ENCODE measurements around the gene PKD2L1.

DNA sequence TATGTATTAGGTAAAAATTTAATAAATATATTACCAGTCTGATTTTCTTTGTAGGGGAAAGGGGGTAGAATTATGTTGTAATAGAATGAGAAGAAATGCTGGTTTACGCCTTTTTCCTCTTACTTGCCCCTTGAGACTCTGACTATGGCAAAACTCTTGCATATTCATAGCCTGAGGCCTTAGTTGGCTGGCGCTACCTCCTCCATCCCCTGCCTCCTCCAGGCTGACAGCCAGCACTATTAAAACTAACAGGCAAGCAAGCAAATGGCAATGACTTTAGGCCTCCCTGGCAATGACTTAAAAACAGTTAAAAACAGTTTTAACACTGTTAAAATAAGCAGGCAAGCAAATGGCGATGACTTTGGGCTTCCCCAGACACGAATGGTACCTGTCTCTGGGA lies 14.4 kb downstream of the PKD2L1 start:
- TF ChIP-seq SUZ12 (IDR thresholded peaks at IDR 0.05) = no peak
- TF ChIP-seq L3MBTL2 (conservative IDR thresholded peaks at IDR 0.05) = no peak
- TF ChIP-seq, protein P1, sequence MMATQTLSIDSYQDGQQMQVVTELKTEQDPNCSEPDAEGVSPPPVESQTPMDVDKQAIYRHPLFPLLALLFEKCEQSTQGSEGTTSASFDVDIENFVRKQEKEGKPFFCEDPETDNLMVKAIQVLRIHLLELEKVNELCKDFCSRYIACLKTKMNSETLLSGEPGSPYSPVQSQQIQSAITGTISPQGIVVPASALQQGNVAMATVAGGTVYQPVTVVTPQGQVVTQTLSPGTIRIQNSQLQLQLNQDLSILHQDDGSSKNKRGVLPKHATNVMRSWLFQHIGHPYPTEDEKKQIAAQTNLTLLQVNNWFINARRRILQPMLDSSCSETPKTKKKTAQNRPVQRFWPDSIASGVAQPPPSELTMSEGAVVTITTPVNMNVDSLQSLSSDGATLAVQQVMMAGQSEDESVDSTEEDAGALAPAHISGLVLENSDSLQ (IDR thresholded peaks at IDR 0.05) = no peak
